Vagina (tissue), 2 donors: Measurements from ENCODE around the gene CNIH2.

ENCODE experiments used
- POLR2A ChIP-seq, 2 donors: fragments of 450-650 bp; IDR thresholded peaks; one replicate each; pipeline ENCODE4 v1.6.1; 2017; ENCODE audit warnings: antibody characterized with exemption in 2 of 2, mild to moderate bottlenecking in 2 of 2, moderate library complexity in 2 of 2
- POLR2AphosphoS5 ChIP-seq, 2 donors: sonication (generic); formaldehyde crosslinking; IDR thresholded peaks; one replicate each; pipeline ENCODE4 v1.9.0; 2017; ENCODE audit warnings: antibody characterized with exemption in 2 of 2, mild to moderate bottlenecking in 2 of 2, low read depth in 1 of 2; ENCODE audit not compliant: insufficient read depth in 1 of 2
- TF ChIP-seq, protein P1 (sequence below), 3 experiments: fragments of 450-650 bp in 2 of 3; fragments of 200-600 bp in 1 of 3; sonication (generic) in 1 of 3; IDR thresholded peaks; one replicate each; pipeline ENCODE4 v1.5.1; 2017 to 2019; ENCODE audit warnings: antibody characterized with exemption in 3 of 3, mild to moderate bottlenecking in 2 of 3, moderate library complexity in 2 of 3

DNA sequence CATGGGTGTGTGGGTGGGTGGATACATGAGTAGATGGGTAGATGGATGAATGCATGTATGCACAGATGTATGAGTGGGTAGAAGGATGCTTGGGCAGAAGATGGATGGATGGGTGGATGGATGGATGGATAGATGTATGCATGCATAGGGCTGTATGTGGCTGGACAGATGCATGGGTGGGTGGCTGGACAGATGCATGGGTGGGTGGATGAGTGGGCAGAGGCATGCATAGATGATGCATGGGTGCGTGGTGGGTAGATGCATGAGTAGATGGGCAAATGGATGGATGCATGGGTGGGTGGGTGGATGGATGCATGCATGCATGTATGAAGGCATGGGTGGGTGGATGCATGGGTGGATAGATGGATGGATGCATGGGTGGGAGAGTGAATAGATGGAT is 45.7 kb downstream of the CNIH2 start:
- TF ChIP-seq POLR2A (IDR thresholded peaks at IDR 0.05) (no peak), POLR2AphosphoS5 (IDR thresholded peaks at IDR 0.05; ENCODE audit: insufficient read depth in 1 of 2, low read depth in 1 of 2) (no peak)
- TF ChIP-seq, protein P1, sequence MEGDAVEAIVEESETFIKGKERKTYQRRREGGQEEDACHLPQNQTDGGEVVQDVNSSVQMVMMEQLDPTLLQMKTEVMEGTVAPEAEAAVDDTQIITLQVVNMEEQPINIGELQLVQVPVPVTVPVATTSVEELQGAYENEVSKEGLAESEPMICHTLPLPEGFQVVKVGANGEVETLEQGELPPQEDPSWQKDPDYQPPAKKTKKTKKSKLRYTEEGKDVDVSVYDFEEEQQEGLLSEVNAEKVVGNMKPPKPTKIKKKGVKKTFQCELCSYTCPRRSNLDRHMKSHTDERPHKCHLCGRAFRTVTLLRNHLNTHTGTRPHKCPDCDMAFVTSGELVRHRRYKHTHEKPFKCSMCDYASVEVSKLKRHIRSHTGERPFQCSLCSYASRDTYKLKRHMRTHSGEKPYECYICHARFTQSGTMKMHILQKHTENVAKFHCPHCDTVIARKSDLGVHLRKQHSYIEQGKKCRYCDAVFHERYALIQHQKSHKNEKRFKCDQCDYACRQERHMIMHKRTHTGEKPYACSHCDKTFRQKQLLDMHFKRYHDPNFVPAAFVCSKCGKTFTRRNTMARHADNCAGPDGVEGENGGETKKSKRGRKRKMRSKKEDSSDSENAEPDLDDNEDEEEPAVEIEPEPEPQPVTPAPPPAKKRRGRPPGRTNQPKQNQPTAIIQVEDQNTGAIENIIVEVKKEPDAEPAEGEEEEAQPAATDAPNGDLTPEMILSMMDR (IDR thresholded peaks at IDR 0.05) = no peak
